CD14-positive monocyte (primary cell): Measurements from ENCODE around the gene KHDC4. TPM values are rescaled to one million over a fixed set of nuclear protein-coding genes. Genes with fewer than 3 reads are reported as not detected.
A peak's percentile ranks its signal among the peaks of the same experiment; 100 is the strongest.

Source experiments
- DNase-seq, 3 donors: peaks; one replicate each; pipeline ENCODE4 v3.0.0-alpha.2; 2011 to 2022
- H2AFZ ChIP-seq: 2 replicates; pipeline ENCODE4 v1.6.0; 2012; ENCODE audit warnings: mild to moderate bottlenecking, low read depth, low read length, inconsistent platforms; ENCODE audit not compliant: insufficient read depth, poor library complexity, severe bottlenecking
- H3K27ac ChIP-seq, 2 donors: 1 replicate in 1 of 2; 2 replicates in 1 of 2; pipeline ENCODE4 v1.5.1; 2012 to 2013; ENCODE audit warnings: low read length in 2 of 2, control low read depth in 1 of 2, inconsistent platforms in 1 of 2, low read depth in 1 of 2, mild to moderate bottlenecking in 1 of 2
- H3K27me3 ChIP-seq, 2 donors: one replicate each; pipeline versions ENCODE4 v1.6.0 to v1.6.1; 2011 to 2013; ENCODE audit warnings: low read length in 2 of 2; ENCODE audit not compliant: control insufficient read depth in 2 of 2, insufficient read depth in 2 of 2
- H3K36me3 ChIP-seq, 2 donors: replicated peaks in 1 of 2; 1 replicate in 1 of 2; 2 replicates in 1 of 2; pipeline versions ENCODE4 v1.5.1 to v1.6.1; 2012 to 2013; ENCODE audit warnings: low read length in 2 of 2, control low read depth in 1 of 2, inconsistent platforms in 1 of 2, mild to moderate bottlenecking in 1 of 2; ENCODE audit not compliant: insufficient read depth in 2 of 2, control insufficient read depth in 1 of 2
- H3K4me1 ChIP-seq, 2 donors: 1 replicate in 1 of 2; 2 replicates in 1 of 2; pipeline versions ENCODE4 v1.5.1 to v1.6.1; 2012 to 2013; ENCODE audit warnings: low read length in 2 of 2, control low read depth in 1 of 2, inconsistent platforms in 1 of 2, mild to moderate bottlenecking in 1 of 2, moderate library complexity in 1 of 2; ENCODE audit not compliant: insufficient read depth in 2 of 2, control insufficient read depth in 1 of 2
- H3K4me2 ChIP-seq: replicated peaks from 2 replicates; pipeline ENCODE3; 2012; ENCODE audit warnings: low read length, moderate library complexity, mild to moderate bottlenecking; ENCODE audit not compliant: poor library complexity, severe bottlenecking; ENCODE audit errors: extremely low read depth
- H3K4me3 ChIP-seq, 3 experiments: fragments of 200-600 bp in 1 of 3; sonication (generic) in 1 of 3; replicated peaks in 1 of 3; 1 replicate in 2 of 3; 2 replicates in 1 of 3; pipeline ENCODE4 v1.5.1; 2011 to 2013; ENCODE audit warnings: low read length in 3 of 3, mild to moderate bottlenecking in 3 of 3, control low read depth in 2 of 3, low read depth in 2 of 3, inconsistent platforms in 1 of 3, moderate library complexity in 1 of 3
- H3K79me2 ChIP-seq: 2 replicates; pipeline ENCODE4 v1.6.0; 2012; ENCODE audit warnings: mild to moderate bottlenecking, control low read depth, inconsistent platforms, low read length, moderate library complexity; ENCODE audit not compliant: insufficient read depth
- H3K9ac ChIP-seq: 2 replicates; pipeline ENCODE4 v1.6.0; 2017; ENCODE audit warnings: low read length, mild to moderate bottlenecking; ENCODE audit not compliant: insufficient read depth, poor library complexity, severe bottlenecking
- H3K9me3 ChIP-seq, 2 donors: replicated peaks in 1 of 2; 1 replicate in 1 of 2; 2 replicates in 1 of 2; pipeline versions ENCODE4 v1.5.1 to v1.6.1; 2012 to 2013; ENCODE audit warnings: low read length in 2 of 2, control low read depth in 1 of 2; ENCODE audit not compliant: control insufficient read depth in 1 of 2, insufficient read depth in 1 of 2
- H4K20me1 ChIP-seq: 2 replicates; pipeline ENCODE4 v1.6.0; 2012; ENCODE audit warnings: mild to moderate bottlenecking, low read length, control low read depth, moderate library complexity; ENCODE audit not compliant: insufficient read depth
- H3K27ac Mint-ChIP-seq, 7 donors: one replicate each; pipeline ENCODE4 v1.8.0; 2020; ENCODE audit warnings: mild to moderate bottlenecking in 7 of 7, mixed read lengths in 7 of 7, moderate library complexity in 6 of 7, inconsistent platforms in 2 of 7
- H3K27me3 Mint-ChIP-seq, 3 donors: one replicate each; pipeline ENCODE4 v1.8.0; 2021 to 2022; ENCODE audit warnings: low read depth in 3 of 3, mild to moderate bottlenecking in 3 of 3, mixed read lengths in 3 of 3, moderate library complexity in 3 of 3, inconsistent platforms in 1 of 3
- H3K36me3 Mint-ChIP-seq, 2 donors: one replicate each; pipeline ENCODE4 v1.8.0; 2020; ENCODE audit warnings: mixed read lengths in 2 of 2, inconsistent platforms in 1 of 2, mild to moderate bottlenecking in 1 of 2
- H3K4me1 Mint-ChIP-seq: one replicate; pipeline ENCODE4 v1.8.0; 2020; ENCODE audit warnings: mild to moderate bottlenecking, mixed read lengths
- H3K4me3 Mint-ChIP-seq, 2 donors: one replicate each; pipeline ENCODE4 v1.8.0; 2020; ENCODE audit warnings: mild to moderate bottlenecking in 2 of 2, mixed read lengths in 2 of 2, moderate library complexity in 1 of 2
- H3K9me3 Mint-ChIP-seq, 7 donors: one replicate each; pipeline ENCODE4 v1.8.0; 2020 to 2022; ENCODE audit warnings: mixed read lengths in 7 of 7, mild to moderate bottlenecking in 6 of 7, moderate library complexity in 6 of 7, inconsistent platforms in 2 of 7
- CTCF ChIP-seq: fragments of 200-600 bp; IDR thresholded peaks from one replicate; pipeline ENCODE4 v1.8.0; 2022; ENCODE audit warnings: antibody characterized with exemption, mild to moderate bottlenecking
- WGBS: methylation state at CpG from one replicate; pipeline ENCODE4 v1.1.5; 2013; ENCODE audit warnings: missing lambda C conversion rate; ENCODE audit not compliant: insufficient coverage; 5-methylcytosine and 5-hydroxymethylcytosine counted together
- intact Hi-C, 2 donors: fragments of 100-400 bp; cut with micrococcal nuclease; formaldehyde crosslinking; loops; one replicate each; pipeline versions ENCODE4 v1.15.0 to v1.15.1; 2023
- polyA plus RNA-seq, 3 donors: library from polyadenylated mRNA; depleted of rRNA in 1 of 3; unstranded in 2 of 3; stranded (reverse) in 1 of 3; fragments of 300-500 nt in 2 of 3; fragments of >200 nt in 1 of 3; fragmentation: Illumina TruSeq in 2 of 3; gene quantifications; 1 replicate in 2 of 3; 2 replicates in 1 of 3; pipeline ENCODE4 v1.2.3, GENCODE V29; 2012 to 2021

The KHDC4 gene
- polyA plus RNA-seq, 3 donors, result 3.4 to 22.0 (median 3.5) TPM

GRCh38 chr1:155983191-155984024 lies 49.2 kb upstream of the KHDC4 start:
- peaks cover 0 to 2% (median 0%) of the 10 kb centered on the region in 7 donors for H3K9me3 Mint-ChIP-seq
- H3K79me2 ChIP-seq, result peaks cover 51% of the 10 kb centered on the region
- H3K4me1 Mint-ChIP-seq, result peaks cover 63% of the 10 kb centered on the region
- peaks cover 0 to 3% (median 2%) of the 10 kb centered on the region in 3 donors for H3K27me3 Mint-ChIP-seq
- no peak overlapping the region for H3K9ac ChIP-seq
- H2AFZ ChIP-seq, result no peak overlapping the region
- H3K4me2 ChIP-seq, result no peak overlapping the region
- no peaks in the 10 kb centered on the region for H3K27me3 ChIP-seq
- intact Hi-C loops, result no loop called here
- no peak for TF ChIP-seq CTCF
- 14% methylated on average over 4 of the region's 4 CpGs for WGBS
- DNase-seq, result no peak
- peak overlapping the region in 6 of 7 donors; percentile 9 to 86 (median 28) for H3K27ac Mint-ChIP-seq
- H3K36me3 Mint-ChIP-seq, result peaks cover 9 to 22% of the 10 kb centered on the region in 2 donors
- H4K20me1 ChIP-seq, result peaks cover 8% of the 10 kb centered on the region
- H3K4me3 ChIP-seq, result no peak overlapping the region
- no peak overlapping the region for H3K4me3 Mint-ChIP-seq
- H3K9me3 ChIP-seq, result no peaks in the 10 kb centered on the region
- no peaks in the 10 kb centered on the region for H3K36me3 ChIP-seq
- H3K27ac ChIP-seq, result peak overlapping the region in 1 of 2 donors; percentile 24
- H3K4me1 ChIP-seq, result peaks cover 52 to 57% of the 10 kb centered on the region in 2 donors

- Mint-ChIP-seq H3K27me3 (peaks cover 0 to 3% (median 2%) of the 10 kb centered on the region in 3 donors), H3K36me3 (peaks cover 12 to 26% of the 10 kb centered on the region in 2 donors), H3K9me3 (peaks cover 0 to 2% (median 0%) of the 10 kb centered on the region in 7 donors), H3K27ac (peak overlapping the region; percentile 79 to 99 (median 95)), H3K4me1 (peaks cover 52% of the 10 kb centered on the region), H3K4me3 (peak overlapping the region in 1 of 2 donors; percentile 67)
- Histone ChIP-seq H3K4me1 (peaks cover 52 to 58% of the 10 kb centered on the region in 2 donors), H3K27me3 (no peaks in the 10 kb centered on the region), H3K9me3 (no peaks in the 10 kb centered on the region), H3K4me3 (peak overlapping the region in 1 of 3 experiments; percentile 94), H3K36me3 (no peaks in the 10 kb centered on the region), H2AFZ (no peak overlapping the region), H3K9ac (no peak overlapping the region), H3K27ac (peak overlapping the region; percentile 55 to 97), H3K4me2 (peak overlapping the region; percentile 4), H3K79me2 (peaks cover 64% of the 10 kb centered on the region), H4K20me1 (peaks cover 20% of the 10 kb centered on the region)
- TF ChIP-seq CTCF, result no peak
- DNase-seq, result no peak
- intact Hi-C loops, result no loop called here
- WGBS, result 55% methylated on average over 5 of the region's 7 CpGs
Measured at GRCh38 chr1:155982106-155982505, 47.9 kb upstream of the KHDC4 start.
